SK-N-SH treated with all-trans-retinoic acid at 6 μM for 48 hours (cell line): ENCODE measurements around the gene TMEM87B.

Experiments
- ATAC-seq: fragments of 200-7000 bp; cut with Tn5 transposase; 3 replicates; pipeline ENCODE4 v1.9.1; 2020; ENCODE audit warnings: mild to moderate bottlenecking, moderate library complexity
- CSDC2 ChIP-seq: fragments of 250-450 bp; sonication (Bioruptor Pico); IDR thresholded peaks from 2 replicates; pipeline ENCODE4 v1.5.0; 2020; ENCODE audit warnings: mild to moderate bottlenecking, moderate library complexity
- ESRRG ChIP-seq: fragments of 250-450 bp; sonication (Bioruptor Pico); IDR thresholded peaks from 2 replicates; pipeline ENCODE4 v1.6.1; 2021; ENCODE audit warnings: mild to moderate bottlenecking
- GLIS3 ChIP-seq: fragments of 250-450 bp; sonication (Bioruptor Pico); IDR thresholded peaks from 2 replicates; pipeline ENCODE4 v1.5.0; 2020; ENCODE audit warnings: mild to moderate bottlenecking, moderate library complexity
- ISL1 ChIP-seq: fragments of 250-450 bp; sonication (Bioruptor Pico); IDR thresholded peaks from 2 replicates; pipeline ENCODE4 v2.1.2; 2022; ENCODE audit warnings: mild to moderate bottlenecking, moderate library complexity
- OSR1 ChIP-seq: fragments of 250-450 bp; sonication (Bioruptor Pico); IDR thresholded peaks from 2 replicates; pipeline ENCODE4 v1.8.0; 2022; ENCODE audit warnings: moderate library complexity, mild to moderate bottlenecking, inconsistent platforms
- PPARA ChIP-seq: fragments of 250-450 bp; sonication (Bioruptor Pico); IDR thresholded peaks from 2 replicates; pipeline ENCODE4 v1.5.0; 2020; ENCODE audit warnings: mild to moderate bottlenecking, borderline replicate concordance
- SNAI2 ChIP-seq: fragments of 250-450 bp; sonication (Bioruptor Pico); IDR thresholded peaks from 2 replicates; pipeline ENCODE4 v1.5.0; 2020; ENCODE audit warnings: mild to moderate bottlenecking, moderate library complexity
- TCF4 ChIP-seq: fragments of 250-450 bp; sonication (Bioruptor Pico); IDR thresholded peaks from 2 replicates; pipeline ENCODE4 v1.8.0; 2021; ENCODE audit warnings: mild to moderate bottlenecking, moderate library complexity, borderline replicate concordance
- TOX ChIP-seq: fragments of 250-450 bp; sonication (Bioruptor Pico); IDR thresholded peaks from 2 replicates; pipeline ENCODE4 v1.8.0; 2021; ENCODE audit warnings: mild to moderate bottlenecking, moderate library complexity, borderline replicate concordance
- ZC3H10 ChIP-seq: fragments of 250-450 bp; sonication (Bioruptor Pico); IDR thresholded peaks from 2 replicates; pipeline ENCODE4 v1.5.1; 2021; ENCODE audit warnings: mild to moderate bottlenecking, moderate library complexity
- ZFP3 ChIP-seq: fragments of 250-450 bp; sonication (Bioruptor Pico); IDR thresholded peaks from 2 replicates; pipeline ENCODE4 v1.5.0; 2020; ENCODE audit warnings: mild to moderate bottlenecking, moderate library complexity
- ZNF565 ChIP-seq: fragments of 450-650 bp; formaldehyde crosslinking; conservative IDR thresholded peaks from 2 replicates; pipeline ENCODE4 v1.5.0; 2020; ENCODE audit warnings: low read depth, mild to moderate bottlenecking, moderate library complexity
- ZNF8 ChIP-seq: fragments of 450-650 bp; formaldehyde crosslinking; IDR thresholded peaks from 2 replicates; pipeline ENCODE4 v1.5.0; 2020; ENCODE audit warnings: mild to moderate bottlenecking, moderate library complexity
- TF ChIP-seq, protein P1 (sequence below): fragments of 250-450 bp; sonication (Bioruptor Pico); IDR thresholded peaks from 2 replicates; pipeline ENCODE4 v1.5.1; 2020; ENCODE audit warnings: low read depth, mild to moderate bottlenecking, moderate library complexity
- TF ChIP-seq, protein P2 (sequence below): fragments of 250-450 bp; sonication (Bioruptor Pico); IDR thresholded peaks from 2 replicates; pipeline ENCODE4 v1.5.0; 2020; ENCODE audit warnings: mild to moderate bottlenecking, moderate library complexity
- TF ChIP-seq, protein P3 (sequence below): fragments of 250-450 bp; sonication (Bioruptor Pico); IDR thresholded peaks from 2 replicates; pipeline ENCODE4 v1.5.1; 2021; ENCODE audit warnings: mild to moderate bottlenecking, moderate library complexity
- TF ChIP-seq, protein P4 (sequence below): fragments of 250-450 bp; sonication (Bioruptor Pico); IDR thresholded peaks from 2 replicates; pipeline ENCODE4 v1.8.0; 2021; ENCODE audit warnings: low read depth, mild to moderate bottlenecking, moderate library complexity, borderline replicate concordance

TMEM87B gene, protein sequence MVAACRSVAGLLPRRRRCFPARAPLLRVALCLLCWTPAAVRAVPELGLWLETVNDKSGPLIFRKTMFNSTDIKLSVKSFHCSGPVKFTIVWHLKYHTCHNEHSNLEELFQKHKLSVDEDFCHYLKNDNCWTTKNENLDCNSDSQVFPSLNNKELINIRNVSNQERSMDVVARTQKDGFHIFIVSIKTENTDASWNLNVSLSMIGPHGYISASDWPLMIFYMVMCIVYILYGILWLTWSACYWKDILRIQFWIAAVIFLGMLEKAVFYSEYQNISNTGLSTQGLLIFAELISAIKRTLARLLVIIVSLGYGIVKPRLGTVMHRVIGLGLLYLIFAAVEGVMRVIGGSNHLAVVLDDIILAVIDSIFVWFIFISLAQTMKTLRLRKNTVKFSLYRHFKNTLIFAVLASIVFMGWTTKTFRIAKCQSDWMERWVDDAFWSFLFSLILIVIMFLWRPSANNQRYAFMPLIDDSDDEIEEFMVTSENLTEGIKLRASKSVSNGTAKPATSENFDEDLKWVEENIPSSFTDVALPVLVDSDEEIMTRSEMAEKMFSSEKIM

DNA sequence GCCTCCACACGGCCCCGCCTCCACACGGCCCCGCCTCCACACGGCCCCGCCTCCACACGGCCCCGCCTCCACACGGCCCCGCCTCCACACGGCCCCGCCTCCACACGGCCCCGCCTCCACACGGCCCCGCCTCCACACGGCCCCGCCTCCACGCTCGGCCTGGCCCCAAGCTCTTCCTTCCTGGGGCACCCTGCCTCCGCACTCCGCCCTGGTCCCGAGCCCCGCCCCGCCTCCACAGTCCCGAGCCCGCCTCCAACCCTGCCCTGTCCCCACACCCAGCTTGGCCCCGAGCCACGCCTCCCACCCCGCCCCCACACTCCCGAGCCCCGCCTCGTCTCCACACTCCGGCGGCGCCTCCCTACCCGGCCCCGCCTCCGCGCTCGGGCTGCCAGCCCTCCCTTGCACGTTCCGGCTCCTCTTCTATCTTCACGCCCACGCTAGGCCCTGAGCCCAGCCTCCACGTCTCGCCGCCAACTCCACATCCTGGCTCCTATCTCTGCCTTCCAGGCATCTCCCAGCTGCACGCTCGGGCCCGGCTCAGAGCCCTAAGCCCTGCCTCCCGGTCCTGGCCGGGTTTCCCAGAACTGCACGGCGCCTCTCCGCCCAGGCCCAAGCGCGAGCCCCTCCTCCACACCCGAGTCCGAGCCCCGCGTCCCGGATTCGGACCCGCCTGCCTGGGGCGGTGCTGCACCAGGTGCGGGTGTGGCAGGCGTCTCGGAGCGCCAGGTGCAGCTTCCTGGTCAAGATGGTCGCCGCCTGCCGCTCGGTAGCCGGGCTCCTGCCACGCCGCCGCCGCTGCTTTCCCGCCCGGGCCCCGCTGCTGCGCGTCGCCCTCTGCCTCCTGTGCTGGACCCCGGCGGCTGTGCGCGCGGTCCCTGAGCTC, at the start of gene TMEM87B:
TMEM87B (plus strand) TSS at position 423 of the 883 bp plus-strand sequence; CDS start at position 746, 323 bp downstream.
- TF ChIP-seq ZNF8 (CRISPR knock-in tag): no peak
- TF ChIP-seq, protein P1, sequence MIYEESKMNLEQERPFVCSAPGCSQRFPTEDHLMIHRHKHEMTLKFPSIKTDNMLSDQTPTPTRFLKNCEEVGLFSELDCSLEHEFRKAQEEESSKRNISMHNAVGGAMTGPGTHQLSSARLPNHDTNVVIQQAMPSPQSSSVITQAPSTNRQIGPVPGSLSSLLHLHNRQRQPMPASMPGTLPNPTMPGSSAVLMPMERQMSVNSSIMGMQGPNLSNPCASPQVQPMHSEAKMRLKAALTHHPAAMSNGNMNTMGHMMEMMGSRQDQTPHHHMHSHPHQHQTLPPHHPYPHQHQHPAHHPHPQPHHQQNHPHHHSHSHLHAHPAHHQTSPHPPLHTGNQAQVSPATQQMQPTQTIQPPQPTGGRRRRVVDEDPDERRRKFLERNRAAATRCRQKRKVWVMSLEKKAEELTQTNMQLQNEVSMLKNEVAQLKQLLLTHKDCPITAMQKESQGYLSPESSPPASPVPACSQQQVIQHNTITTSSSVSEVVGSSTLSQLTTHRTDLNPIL (CRISPR knock-in tag): no peak
- TF ChIP-seq, protein P2, sequence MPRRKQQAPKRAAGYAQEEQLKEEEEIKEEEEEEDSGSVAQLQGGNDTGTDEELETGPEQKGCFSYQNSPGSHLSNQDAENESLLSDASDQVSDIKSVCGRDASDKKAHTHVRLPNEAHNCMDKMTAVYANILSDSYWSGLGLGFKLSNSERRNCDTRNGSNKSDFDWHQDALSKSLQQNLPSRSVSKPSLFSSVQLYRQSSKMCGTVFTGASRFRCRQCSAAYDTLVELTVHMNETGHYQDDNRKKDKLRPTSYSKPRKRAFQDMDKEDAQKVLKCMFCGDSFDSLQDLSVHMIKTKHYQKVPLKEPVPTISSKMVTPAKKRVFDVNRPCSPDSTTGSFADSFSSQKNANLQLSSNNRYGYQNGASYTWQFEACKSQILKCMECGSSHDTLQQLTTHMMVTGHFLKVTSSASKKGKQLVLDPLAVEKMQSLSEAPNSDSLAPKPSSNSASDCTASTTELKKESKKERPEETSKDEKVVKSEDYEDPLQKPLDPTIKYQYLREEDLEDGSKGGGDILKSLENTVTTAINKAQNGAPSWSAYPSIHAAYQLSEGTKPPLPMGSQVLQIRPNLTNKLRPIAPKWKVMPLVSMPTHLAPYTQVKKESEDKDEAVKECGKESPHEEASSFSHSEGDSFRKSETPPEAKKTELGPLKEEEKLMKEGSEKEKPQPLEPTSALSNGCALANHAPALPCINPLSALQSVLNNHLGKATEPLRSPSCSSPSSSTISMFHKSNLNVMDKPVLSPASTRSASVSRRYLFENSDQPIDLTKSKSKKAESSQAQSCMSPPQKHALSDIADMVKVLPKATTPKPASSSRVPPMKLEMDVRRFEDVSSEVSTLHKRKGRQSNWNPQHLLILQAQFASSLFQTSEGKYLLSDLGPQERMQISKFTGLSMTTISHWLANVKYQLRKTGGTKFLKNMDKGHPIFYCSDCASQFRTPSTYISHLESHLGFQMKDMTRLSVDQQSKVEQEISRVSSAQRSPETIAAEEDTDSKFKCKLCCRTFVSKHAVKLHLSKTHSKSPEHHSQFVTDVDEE: 0 out of 2 replicates have a peak, but pooled peaks have one; percentile 41
- no peak for TF ChIP-seq ZC3H10 (CRISPR knock-in tag)
- no peak for TF ChIP-seq TOX

DNA sequence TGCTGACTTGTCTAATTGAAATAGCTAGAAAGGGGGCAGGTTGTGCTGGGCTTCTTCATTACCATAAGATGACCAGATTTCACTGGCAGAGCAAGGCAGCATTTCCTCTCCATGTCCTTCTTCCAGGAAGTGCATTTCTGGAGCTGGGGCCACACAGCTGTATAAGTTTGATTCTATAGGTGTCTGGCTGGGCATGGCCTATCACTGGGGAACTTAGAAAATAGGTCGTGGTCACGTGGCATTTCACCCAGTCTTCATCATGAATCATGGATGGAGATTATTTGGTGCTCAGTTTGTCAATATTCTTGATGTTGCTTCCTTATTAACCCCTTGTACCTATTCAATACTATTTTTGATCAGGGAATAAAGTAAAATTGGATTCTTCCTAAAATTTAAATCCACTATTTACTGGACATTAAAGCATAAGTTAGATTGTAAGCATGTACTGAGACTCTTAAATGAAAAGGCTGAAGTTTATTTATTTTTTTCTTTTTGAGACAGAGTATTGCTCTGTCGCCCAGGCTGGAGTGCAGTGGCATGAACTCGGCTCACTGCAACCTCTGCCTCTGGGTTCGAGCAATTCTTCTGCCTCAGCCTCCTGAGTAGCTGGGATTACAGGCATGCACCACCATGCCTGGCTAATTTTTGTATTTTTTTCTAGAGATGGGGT, 49.5 kb upstream of the TMEM87B start:
- TF ChIP-seq SNAI2 (CRISPR knock-in tag): no peak
- TF ChIP-seq, all 23 proteins: peak for 0
- ATAC-seq: no peak

More for the DNA sequence above, at the start of gene TMEM87B:
- peak; percentile 77 for ATAC-seq

DNA sequence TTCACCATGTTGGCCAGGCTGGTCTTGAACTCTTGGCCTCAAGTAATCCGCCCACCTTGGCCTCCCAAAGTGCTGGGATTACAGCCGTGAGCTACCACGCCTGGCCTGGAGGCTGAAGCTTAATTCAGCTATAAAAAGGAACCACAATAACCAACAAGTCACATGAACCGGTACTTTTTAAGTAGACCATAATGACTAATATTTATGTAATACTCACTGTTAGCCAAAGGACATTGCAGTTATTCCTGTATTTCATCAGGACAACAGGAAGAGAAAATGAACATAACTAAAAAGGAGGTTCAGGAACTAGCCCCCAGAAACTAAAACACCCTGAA, 49.0 kb upstream of the TMEM87B start:
- ATAC-seq: no peak
- TF ChIP-seq ESRRG (no peak), PPARA (CRISPR knock-in tag) (no peak), ZNF565 (no peak), ZFP3 (CRISPR knock-in tag) (no peak), ZNF8 (CRISPR knock-in tag) (no peak), GLIS3 (CRISPR knock-in tag) (no peak), CSDC2 (CRISPR knock-in tag) (no peak)
- TF ChIP-seq, protein P3, sequence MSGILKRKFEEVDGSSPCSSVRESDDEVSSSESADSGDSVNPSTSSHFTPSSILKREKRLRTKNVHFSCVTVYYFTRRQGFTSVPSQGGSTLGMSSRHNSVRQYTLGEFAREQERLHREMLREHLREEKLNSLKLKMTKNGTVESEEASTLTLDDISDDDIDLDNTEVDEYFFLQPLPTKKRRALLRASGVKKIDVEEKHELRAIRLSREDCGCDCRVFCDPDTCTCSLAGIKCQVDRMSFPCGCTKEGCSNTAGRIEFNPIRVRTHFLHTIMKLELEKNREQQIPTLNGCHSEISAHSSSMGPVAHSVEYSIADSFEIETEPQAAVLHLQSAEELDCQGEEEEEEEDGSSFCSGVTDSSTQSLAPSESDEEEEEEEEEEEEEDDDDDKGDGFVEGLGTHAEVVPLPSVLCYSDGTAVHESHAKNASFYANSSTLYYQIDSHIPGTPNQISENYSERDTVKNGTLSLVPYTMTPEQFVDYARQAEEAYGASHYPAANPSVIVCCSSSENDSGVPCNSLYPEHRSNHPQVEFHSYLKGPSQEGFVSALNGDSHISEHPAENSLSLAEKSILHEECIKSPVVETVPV: no peak

DNA sequence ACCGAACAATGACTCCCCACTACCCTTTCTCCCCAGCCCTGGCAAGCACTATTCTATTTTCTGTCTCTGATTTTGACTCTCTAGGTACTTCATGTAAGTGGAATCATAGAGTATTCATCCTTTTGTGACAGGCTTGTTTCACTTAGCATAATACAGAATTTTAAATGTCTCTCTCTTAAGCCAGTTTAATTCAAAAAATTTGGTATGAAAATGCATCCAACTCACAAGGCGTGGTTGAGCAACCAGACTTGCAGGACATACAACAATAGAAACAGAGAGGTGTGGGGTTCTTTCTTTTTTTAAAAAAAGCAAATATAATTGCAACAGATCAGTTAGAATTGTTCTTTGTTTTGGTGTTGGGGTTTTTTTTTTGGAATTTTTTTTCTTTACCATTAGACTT, 47.6 kb upstream of the TMEM87B start:
- no peak for ATAC-seq
- TF ChIP-seq, protein P4, sequence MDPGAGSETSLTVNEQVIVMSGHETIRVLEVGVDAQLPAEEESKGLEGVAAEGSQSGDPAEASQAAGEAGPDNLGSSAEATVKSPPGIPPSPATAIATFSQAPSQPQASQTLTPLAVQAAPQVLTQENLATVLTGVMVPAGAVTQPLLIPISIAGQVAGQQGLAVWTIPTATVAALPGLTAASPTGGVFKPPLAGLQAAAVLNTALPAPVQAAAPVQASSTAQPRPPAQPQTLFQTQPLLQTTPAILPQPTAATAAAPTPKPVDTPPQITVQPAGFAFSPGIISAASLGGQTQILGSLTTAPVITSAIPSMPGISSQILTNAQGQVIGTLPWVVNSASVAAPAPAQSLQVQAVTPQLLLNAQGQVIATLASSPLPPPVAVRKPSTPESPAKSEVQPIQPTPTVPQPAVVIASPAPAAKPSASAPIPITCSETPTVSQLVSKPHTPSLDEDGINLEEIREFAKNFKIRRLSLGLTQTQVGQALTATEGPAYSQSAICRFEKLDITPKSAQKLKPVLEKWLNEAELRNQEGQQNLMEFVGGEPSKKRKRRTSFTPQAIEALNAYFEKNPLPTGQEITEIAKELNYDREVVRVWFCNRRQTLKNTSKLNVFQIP (CRISPR knock-in tag): no peak
- no peak for TF ChIP-seq GLIS3 (CRISPR knock-in tag)
- TF ChIP-seq TOX: no peak
- TF ChIP-seq, protein P2: no peak
- TF ChIP-seq ZNF565: no peak
- TF ChIP-seq, protein P3: no peak
- TF ChIP-seq OSR1 (CRISPR knock-in tag): no peak
- TF ChIP-seq TCF4: no peak
- TF ChIP-seq ISL1 (CRISPR knock-in tag): no peak
- no peak for TF ChIP-seq ZC3H10 (CRISPR knock-in tag)
- TF ChIP-seq ESRRG: no peak
- TF ChIP-seq PPARA (CRISPR knock-in tag): no peak
- TF ChIP-seq, protein P1 (CRISPR knock-in tag): no peak
